Colonic mucosa (tissue), 4 donors: Measurements from ENCODE around the gene NAGK. TPM values are rescaled to one million over a fixed set of nuclear protein-coding genes. Genes with fewer than 3 reads are reported as not detected.

Experiments
- DNase-seq: peaks from one replicate; pipeline ENCODE4 v3.0.0-alpha.2; 2020
- H3K27ac ChIP-seq: fragments of 200-600 bp; one replicate; pipeline ENCODE4 v1.8.0; 2021
- H3K27me3 ChIP-seq: fragments of 200-600 bp; one replicate; pipeline ENCODE4 v1.8.0; 2021
- H3K36me3 ChIP-seq: fragments of 200-600 bp; one replicate; pipeline ENCODE4 v1.8.0; 2021
- H3K4me1 ChIP-seq: fragments of 200-600 bp; one replicate; pipeline ENCODE4 v1.8.0; 2021; ENCODE audit warnings: mild to moderate bottlenecking
- H3K4me3 ChIP-seq: fragments of 200-600 bp; one replicate; pipeline ENCODE4 v1.8.0; 2021
- H3K9ac ChIP-seq, 2 donors: one replicate each; pipeline ENCODE4 v1.7.0; 2013; ENCODE audit warnings: control low read depth in 2 of 2, low read depth in 2 of 2, low read length in 2 of 2
- H3K9me3 ChIP-seq: fragments of 200-600 bp; one replicate; pipeline ENCODE4 v1.8.0; 2021
- CTCF ChIP-seq: fragments of 200-600 bp; IDR thresholded peaks from one replicate; pipeline ENCODE4 v1.8.0; 2022; ENCODE audit warnings: antibody characterized with exemption, mild to moderate bottlenecking
- intact Hi-C: fragments of 100-400 bp; cut with DNase I; formaldehyde crosslinking; loops from one replicate; pipeline ENCODE4 v1.14.1; 2022
- total RNA-seq, 2 donors: library from RNA; stranded (reverse); fragmentation: NEBNext Ultra II Directional in 1 of 2; extraction: Animal tissue kit (Norgen Biotek cat#: 25700) in 1 of 2; gene quantifications; one replicate each; pipeline ENCODE4 v1.2.1, GENCODE V29; 2021
- donor health status: healthy.
- donor health status: DM: no; HTN: no; CAD: no.
- donor health status: DM: no; HTN: no; CAD: no.

The NAGK gene
- total RNA-seq, 2 donors from 2014 or later, result 55.6 to 68.4 TPM

- Histone ChIP-seq H3K27ac (no peak overlapping the region), H3K27me3 (no peaks in the 10 kb centered on the region), H3K36me3 (no peaks in the 10 kb centered on the region), H3K4me1 (no peaks in the 10 kb centered on the region), H3K4me3 (no peak overlapping the region), H3K9me3 (no peaks in the 10 kb centered on the region), H3K9ac (no peak overlapping the region)
- TF ChIP-seq CTCF, result no peak
- intact Hi-C loops, result no loop called here
- DNase-seq, result no peak
Measured at GRCh38 chr2:71060871-71061270, 7.6 kb upstream of the NAGK start.

- H3K36me3 ChIP-seq, result no peaks in the 10 kb centered on the region
- no peak overlapping the region for H3K4me3 ChIP-seq
- H3K9ac ChIP-seq, result no peak overlapping the region
- H3K4me1 ChIP-seq, result no peaks in the 10 kb centered on the region
- no peak overlapping the region for H3K27ac ChIP-seq
- intact Hi-C loops, result no loop called here
- DNase-seq, result no peak
- TF ChIP-seq CTCF, result no peak
- H3K27me3 ChIP-seq, result no peaks in the 10 kb centered on the region
- H3K9me3 ChIP-seq, result no peaks in the 10 kb centered on the region
Measured at GRCh38 chr2:71063216-71063615, 5.2 kb upstream of the NAGK start.

- H3K4me3 ChIP-seq, result no peak overlapping the region
- no peak for DNase-seq
- TF ChIP-seq CTCF, result no peak
- H3K9me3 ChIP-seq, result no peaks in the 10 kb centered on the region
- no peaks in the 10 kb centered on the region for H3K27me3 ChIP-seq
- intact Hi-C loops, result no loop called here
- H3K27ac ChIP-seq, result peak overlapping the region; percentile 56
- H3K36me3 ChIP-seq, result no peaks in the 10 kb centered on the region
- peak overlapping the region in 1 of 2 donors; percentile 21 for H3K9ac ChIP-seq
- H3K4me1 ChIP-seq, result peaks cover 2% of the 10 kb centered on the region
Measured at GRCh38 chr2:71064110-71064611, 4.3 kb upstream of the NAGK start.

- Histone ChIP-seq H3K9ac (peak overlapping the region in 1 of 2 donors; percentile 21), H3K9me3 (no peaks in the 10 kb centered on the region), H3K4me3 (no peak overlapping the region), H3K4me1 (peaks cover 4% of the 10 kb centered on the region), H3K36me3 (no peaks in the 10 kb centered on the region), H3K27ac (peak overlapping the region; percentile 56), H3K27me3 (no peaks in the 10 kb centered on the region)
- no peak for DNase-seq
- no peak for TF ChIP-seq CTCF
- intact Hi-C loops, result no loop called here
Measured at GRCh38 chr2:71064754-71065621, 3.5 kb upstream of the NAGK start.

- Histone ChIP-seq H3K27ac (no peak overlapping the region), H3K9me3 (no peaks in the 10 kb centered on the region), H3K4me1 (peaks cover 4% of the 10 kb centered on the region), H3K36me3 (no peaks in the 10 kb centered on the region), H3K9ac (no peak overlapping the region), H3K4me3 (no peak overlapping the region), H3K27me3 (no peaks in the 10 kb centered on the region)
- no peak for TF ChIP-seq CTCF
- DNase-seq, result no peak
- intact Hi-C loops, result no loop called here
Measured at GRCh38 chr2:71066856-71067255, 1.6 kb upstream of the NAGK start.
